GM19025 (cell line): ENCODE results near the gene L1TD1.
"Not testable (repeated sequence)": the region's sequence is repeated elsewhere in the genome, so short reads cannot be mapped to it uniquely, and the experiment has no call there.

Source experiments
- ATAC-seq: cut with Tn5 transposase; IDR thresholded peaks from one replicate; pipeline ENCODE4 v1.9.1; 2021; ENCODE audit warnings: mild to moderate bottlenecking, low read depth, moderate library complexity; ENCODE audit not compliant: unreplicated experiment

Gene L1TD1

DNA sequence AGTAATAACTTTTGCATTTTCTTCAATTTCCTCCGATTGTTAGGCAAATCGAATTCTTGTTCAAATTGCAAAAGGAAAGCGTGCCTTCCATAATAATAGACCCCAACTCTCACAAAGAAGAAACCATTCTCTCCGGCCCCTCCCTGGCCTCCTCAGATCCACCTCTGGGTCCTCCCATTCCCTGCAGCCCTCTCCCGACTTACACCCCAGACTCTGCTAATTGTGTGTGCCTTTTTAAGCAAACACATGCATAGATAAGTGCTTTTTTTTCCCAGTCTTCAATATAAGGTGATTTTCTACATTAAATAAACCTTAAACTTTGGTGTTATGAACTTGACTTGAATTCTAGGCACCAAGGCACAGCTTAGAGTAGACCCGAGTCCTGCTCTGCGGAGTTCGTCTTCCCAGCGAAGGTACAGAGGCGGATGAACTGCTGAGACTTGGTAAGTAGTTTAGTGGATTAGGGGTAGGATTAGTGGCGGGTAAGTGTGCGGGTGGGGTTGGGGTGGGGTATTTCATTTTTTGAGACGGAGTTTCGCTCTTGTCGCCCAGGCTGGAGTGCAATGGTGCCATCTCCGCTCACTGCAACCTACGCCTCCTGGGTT, 1.5 kb downstream of the L1TD1 start:
- ATAC-seq, result no peak

GRCh38 chr1:62198069-62198780, 3.6 kb downstream of the L1TD1 start:
- ATAC-seq, result no peak

- no peak for ATAC-seq
Measured at GRCh38 chr1:62198781-62199125, 4.1 kb downstream of the L1TD1 start.

DNA sequence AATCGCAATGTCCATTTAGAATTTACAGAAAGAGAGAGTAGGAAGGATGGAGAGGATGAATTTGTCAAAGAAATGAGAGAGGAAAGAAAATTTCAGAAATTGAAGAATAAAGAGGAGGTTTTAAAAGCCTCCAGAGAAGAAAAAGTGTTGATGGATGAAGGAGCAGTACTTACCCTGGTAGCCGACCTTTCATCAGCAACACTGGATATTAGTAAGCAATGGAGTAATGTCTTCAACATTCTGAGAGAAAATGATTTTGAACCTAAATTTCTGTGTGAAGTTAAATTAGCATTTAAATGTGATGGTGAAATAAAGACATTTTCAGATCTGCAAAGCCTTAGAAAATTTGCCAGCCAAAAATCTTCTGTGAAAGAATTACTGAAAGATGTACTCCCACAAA, 12.5 kb downstream of the L1TD1 start:
- ATAC-seq, result no peak

DNA sequence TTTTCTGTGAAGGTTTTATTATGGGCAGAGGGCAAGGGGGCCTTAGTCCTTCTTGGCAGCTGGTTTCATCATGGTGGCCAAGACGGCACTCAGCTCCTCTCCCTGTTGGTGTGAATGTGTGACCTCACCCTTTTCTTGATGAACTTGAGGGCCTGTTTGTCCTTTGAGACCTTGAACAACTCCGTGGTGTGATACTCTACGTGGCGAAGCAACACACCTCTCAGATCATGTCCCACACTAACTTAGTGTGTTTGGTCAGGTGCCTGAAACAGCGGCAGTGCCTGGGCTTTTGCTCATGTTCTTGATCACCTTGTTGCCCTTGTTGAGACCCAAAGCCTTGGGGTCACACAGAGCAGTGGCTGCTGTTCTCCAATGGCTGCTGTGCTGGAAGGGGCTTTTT, 13.4 kb downstream of the L1TD1 start:
- no peak for ATAC-seq

DNA sequence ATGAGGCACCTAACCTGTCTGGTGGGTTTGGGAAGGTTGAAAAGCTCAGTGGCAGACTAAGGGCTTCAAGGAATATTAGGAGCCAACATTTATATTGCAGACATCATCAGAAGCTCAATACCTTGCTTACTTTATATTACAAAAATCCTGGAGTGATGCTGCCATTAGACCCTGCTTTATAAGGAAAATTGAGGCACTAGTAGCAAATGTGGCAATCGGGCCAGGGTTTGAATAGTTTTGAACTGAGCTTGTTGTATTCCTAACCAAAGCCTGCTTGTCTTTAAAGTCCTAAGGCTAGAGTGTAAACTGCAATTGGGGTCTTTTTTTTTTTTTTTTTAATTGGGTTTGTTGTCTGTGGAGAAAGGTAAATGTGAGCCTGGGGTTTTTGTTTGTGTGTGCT, 14.3 kb downstream of the L1TD1 start:
- no peak for ATAC-seq

DNA sequence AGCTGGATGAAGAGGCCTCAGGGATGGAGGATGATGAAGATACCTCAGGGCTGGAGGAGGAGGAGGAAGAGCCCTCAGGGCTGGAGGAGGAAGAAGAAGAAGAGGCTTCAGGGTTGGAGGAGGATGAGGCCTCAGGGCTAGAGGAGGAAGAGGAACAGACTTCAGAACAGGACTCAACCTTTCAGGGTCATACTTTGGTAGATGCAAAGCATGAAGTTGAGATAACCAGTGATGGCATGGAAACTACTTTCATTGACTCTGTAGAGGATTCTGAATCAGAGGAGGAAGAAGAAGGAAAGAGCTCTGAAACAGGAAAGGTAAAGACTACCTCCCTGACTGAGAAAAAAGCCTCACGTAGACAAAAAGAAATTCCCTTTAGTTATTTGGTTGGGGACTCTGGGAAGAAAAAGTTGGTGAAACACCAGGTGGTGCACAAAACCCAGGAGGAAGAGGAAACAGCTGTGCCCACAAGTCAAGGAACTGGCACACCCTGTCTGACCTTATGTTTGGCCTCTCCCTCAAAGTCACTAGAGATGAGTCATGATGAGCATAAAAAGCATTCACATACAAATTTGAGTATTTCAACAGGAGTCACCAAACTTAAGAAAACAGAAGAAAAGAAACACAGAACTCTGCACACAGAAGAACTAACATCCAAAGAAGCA, 15.4 kb downstream of the L1TD1 start:
- no peak for ATAC-seq

DNA sequence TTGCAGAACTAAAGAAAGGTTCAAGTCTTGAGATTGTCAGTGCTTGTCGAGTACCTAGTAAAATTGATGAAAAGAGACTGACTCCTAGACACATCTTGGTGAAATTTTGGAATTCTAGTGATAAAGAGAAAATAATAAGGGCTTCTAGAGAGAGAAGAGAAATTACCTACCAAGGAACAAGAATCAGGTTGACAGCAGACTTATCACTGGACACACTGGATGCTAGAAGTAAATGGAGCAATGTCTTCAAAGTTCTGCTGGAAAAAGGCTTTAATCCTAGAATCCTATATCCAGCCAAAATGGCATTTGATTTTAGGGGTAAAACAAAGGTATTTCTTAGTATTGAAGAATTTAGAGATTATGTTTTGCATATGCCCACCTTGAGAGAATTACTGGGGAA, 16.3 kb downstream of the L1TD1 start:
- ATAC-seq, result no peak

DNA sequence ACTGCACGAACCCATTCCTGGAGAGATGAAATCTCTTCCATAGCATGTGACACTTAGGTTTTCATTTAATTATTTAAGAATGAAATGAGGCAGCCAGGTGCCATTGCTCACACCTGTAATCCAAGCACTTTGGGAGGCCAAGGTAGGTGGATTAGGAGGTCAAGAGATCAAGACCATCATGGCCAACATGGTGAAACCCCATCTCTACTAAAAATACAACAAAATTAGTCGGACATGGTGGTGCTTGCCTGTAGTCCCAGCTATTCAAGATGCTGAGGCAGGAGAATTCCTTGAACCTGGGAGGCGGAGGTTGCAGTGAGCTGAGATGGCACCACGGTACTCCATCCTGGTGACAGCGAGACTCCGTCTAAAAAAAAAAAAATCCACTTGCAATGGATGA, 17.8 kb downstream of the L1TD1 start:
- no peak for ATAC-seq

DNA sequence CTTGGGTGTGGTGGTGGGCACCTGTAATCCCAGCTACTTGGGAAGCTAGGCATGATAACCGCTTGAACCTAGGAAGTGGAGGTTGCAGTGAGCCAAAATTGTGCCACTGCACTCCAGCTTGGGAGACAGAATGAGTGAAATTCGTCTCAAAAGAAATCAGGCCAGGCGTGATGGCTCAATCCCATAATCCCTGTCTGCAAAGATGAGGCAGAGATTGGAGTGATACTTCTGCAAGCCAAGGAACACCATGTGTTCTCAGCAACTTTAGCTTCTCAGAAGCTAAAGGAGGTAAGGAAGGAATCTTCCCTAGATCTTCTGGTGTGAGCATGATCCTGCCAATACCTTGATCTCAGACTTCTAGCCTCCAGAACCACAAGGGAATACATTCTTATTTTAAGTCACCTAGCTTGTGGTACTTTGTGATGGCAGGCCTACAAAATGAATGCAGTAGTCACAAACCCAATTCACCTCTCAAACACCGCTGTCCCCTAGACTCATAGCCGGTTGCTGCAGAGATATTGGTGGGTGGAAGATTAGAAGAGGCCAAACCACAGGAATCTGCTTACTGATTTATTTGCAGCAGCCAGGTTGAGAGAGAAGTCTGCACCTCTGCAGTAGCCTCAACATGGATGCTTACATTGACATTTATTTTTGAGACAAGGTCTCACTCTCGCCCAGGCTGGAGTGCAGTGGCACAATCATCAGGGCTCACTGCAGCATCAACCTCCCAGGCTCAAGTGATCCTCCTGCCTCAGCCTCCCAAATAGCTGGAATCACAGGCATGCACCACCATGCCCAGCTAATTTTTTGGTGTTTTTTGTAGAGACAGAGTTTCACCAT, 18.6 kb downstream of the L1TD1 start:
- ATAC-seq, result no peak

GRCh38 chr1:62218604-62219003, 24.0 kb downstream of the L1TD1 start:
- no peak for ATAC-seq

GRCh38 chr1:62220456-62220855, 25.8 kb downstream of the L1TD1 start:
- ATAC-seq, result not testable (repeated sequence)

GRCh38 chr1:62221171-62221570, 26.5 kb downstream of the L1TD1 start:
- ATAC-seq, result no peak

GRCh38 chr1:62222321-62222720, 27.7 kb downstream of the L1TD1 start:
- no peak for ATAC-seq

- no peak for ATAC-seq
Measured at GRCh38 chr1:62224182-62224581, 29.5 kb downstream of the L1TD1 start.

DNA sequence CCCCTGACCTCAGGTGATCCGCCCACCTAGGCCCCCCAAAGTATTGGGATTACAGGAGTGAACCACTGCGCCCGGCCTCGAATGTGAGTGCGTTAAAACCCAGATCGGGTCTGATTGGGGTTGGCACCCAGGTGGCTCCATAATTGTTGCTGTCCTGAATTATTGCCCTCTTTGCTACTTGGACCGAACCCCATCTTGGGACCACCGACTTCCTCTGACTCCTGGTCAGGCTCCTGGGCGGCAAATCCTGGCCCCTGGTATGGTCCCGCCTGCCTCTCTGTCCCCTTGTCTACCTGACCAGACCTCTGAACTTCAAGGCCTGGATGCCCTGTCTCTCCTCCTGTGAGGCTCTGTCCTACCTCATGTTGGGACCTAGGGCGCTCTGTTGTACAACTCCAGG, 32.8 kb downstream of the L1TD1 start:
- ATAC-seq, result no peak

DNA sequence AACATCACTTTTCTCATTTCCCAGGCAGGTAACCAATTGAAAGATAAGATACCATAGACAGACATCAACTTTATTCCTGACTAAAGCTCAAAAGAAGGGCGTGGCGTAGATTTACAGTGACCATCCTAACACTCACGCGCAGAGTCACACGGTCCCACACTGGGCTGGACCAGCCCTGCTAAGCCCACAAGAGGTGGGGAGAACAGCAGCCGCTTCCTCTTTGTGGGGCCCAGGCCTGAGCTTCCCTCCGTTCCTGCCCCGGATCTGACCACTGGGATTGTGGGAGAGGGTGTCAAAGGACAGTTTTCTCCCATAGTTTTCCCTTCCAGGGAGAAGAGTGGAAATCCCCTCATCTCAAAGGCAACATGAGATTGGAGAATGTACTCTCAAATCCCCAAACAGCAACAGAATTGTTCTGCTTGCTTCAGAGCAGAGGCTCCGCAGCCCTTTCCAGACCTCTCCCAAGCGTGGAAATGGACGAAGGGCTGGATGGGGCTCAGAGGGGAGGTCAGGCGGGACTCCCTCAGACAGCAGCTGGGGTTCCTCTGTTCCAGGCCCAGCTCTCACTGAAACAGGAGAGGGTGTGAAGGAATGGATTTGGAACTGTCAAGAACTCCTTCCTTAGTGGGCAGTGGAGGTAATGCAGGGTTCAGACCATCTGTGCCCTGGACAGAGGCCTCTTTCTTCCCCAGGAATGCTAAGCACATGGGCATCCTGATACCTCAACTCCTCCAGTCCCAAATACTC, 33.7 kb downstream of the L1TD1 start:
- no peak for ATAC-seq

DNA sequence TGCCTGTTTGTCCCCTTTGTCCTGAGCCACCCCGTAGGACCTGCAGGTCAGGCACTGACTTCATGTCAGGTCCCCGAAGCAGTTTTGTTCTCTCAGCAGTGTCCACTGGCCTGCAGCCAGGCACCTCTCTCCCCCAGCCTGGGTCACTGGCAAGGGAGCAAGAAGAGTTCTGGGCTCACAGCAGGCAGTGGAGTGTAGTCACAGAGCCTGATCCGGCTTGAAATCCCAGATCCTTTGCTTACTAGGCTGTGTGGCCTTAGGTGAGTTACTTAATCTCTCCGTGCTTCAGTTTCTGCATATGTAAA, 34.2 kb downstream of the L1TD1 start:
- ATAC-seq, result no peak

- ATAC-seq, result no peak
Measured at GRCh38 chr1:62229468-62229867, 34.8 kb downstream of the L1TD1 start.

GRCh38 chr1:62229932-62230331, 35.3 kb downstream of the L1TD1 start:
- no peak for ATAC-seq

DNA sequence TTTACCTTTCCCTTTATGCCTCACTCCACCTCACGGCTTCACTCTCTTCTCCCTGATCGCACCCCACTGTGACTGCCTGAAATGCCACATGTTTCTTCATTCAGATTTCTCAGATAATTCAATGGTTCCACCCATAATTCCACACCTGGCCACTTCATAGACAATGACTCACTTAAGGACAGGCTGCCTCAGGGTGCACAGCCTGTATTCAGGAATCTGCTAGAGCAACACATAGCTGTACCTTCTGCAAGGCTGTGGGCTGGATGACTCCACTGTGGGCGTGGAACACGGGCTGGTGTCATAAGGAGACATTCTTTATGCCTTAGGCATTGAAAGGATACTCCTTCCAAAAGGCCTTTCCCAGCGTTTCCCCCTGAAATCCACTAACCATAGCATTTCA, 36.1 kb downstream of the L1TD1 start:
- no peak for ATAC-seq
